Vagina (tissue), 2 donors: ENCODE data around the gene CNOT2. TPM values are rescaled to one million over a fixed set of nuclear protein-coding genes. Genes with fewer than 3 reads are reported as not detected.

Experiments
- DNase-seq, 2 donors: peaks; one replicate each; pipeline ENCODE4 v3.0.0-alpha.2; 2017; ENCODE audit errors: extremely low spot score in 2 of 2
- H3K27ac ChIP-seq: fragments of 200-600 bp; sonication (generic); one replicate; pipeline ENCODE4 v1.5.1; 2019
- H3K27me3 ChIP-seq: fragments of 200-600 bp; sonication (generic); one replicate; pipeline ENCODE4 v1.5.1; 2019
- H3K36me3 ChIP-seq, 2 donors: fragments of 200-600 bp; sonication (generic); one replicate each; pipeline ENCODE4 v1.5.1; 2017 to 2019
- H3K4me1 ChIP-seq: fragments of 200-600 bp; sonication (generic); one replicate; pipeline ENCODE4 v1.5.1; 2019
- H3K4me3 ChIP-seq, 2 donors: fragments of 200-600 bp; sonication (generic); 1 replicate in 1 of 2; 2 replicates in 1 of 2; pipeline ENCODE4 v1.5.1; 2016 to 2019
- H3K9me3 ChIP-seq: fragments of 200-600 bp; sonication (generic); one replicate; pipeline ENCODE4 v1.5.1; 2019
- CTCF ChIP-seq, 3 experiments: fragments of 450-650 bp in 2 of 3; fragments of 200-600 bp in 1 of 3; sonication (generic) in 1 of 3; IDR thresholded peaks; one replicate each; pipeline ENCODE4 v1.5.1; 2017 to 2019; ENCODE audit warnings: antibody characterized with exemption in 3 of 3, mild to moderate bottlenecking in 2 of 3, moderate library complexity in 2 of 3
- POLR2A ChIP-seq, 2 donors: fragments of 450-650 bp; IDR thresholded peaks; one replicate each; pipeline ENCODE4 v1.6.1; 2017; ENCODE audit warnings: antibody characterized with exemption in 2 of 2, mild to moderate bottlenecking in 2 of 2, moderate library complexity in 2 of 2
- POLR2AphosphoS5 ChIP-seq, 2 donors: sonication (generic); formaldehyde crosslinking; IDR thresholded peaks; one replicate each; pipeline ENCODE4 v1.9.0; 2017; ENCODE audit warnings: antibody characterized with exemption in 2 of 2, mild to moderate bottlenecking in 2 of 2, low read depth in 1 of 2; ENCODE audit not compliant: insufficient read depth in 1 of 2
- intact Hi-C: fragments of 100-400 bp; cut with DNase I; formaldehyde crosslinking; loops from one replicate; pipeline ENCODE4 v1.15.1; 2023
- total RNA-seq: library from RNA; depleted of rRNA; stranded (reverse); fragments of >200 nt; gene quantifications from one replicate; pipeline ENCODE4 v1.2.3, GENCODE V29; 2016

CNOT2 gene
- total RNA-seq, 1 donor from 2014 or later = 176 TPM

- intact Hi-C loops = no loop called here
- TF ChIP-seq CTCF (IDR thresholded peaks at IDR 0.05) (no peak), POLR2A (IDR thresholded peaks at IDR 0.05) (no peak), POLR2AphosphoS5 (IDR thresholded peaks at IDR 0.05; ENCODE audit: insufficient read depth in 1 of 2, low read depth in 1 of 2) (no peak)
- no peak for DNase-seq
- Histone ChIP-seq H3K27me3 (no peaks in the 10 kb centered on the region), H3K9me3 (peaks cover 18% of the 10 kb centered on the region), H3K4me3 (no peak overlapping the region), H3K36me3 (no peaks in the 10 kb centered on the region), H3K27ac (no peak overlapping the region), H3K4me1 (no peaks in the 10 kb centered on the region)
Measured at GRCh38 chr12:70213707-70214106, 29.5 kb upstream of the CNOT2 start.

GRCh38 chr12:70214972-70215617 lies 28.1 kb upstream of the CNOT2 start:
- H3K27me3 ChIP-seq = no peaks in the 10 kb centered on the region
- intact Hi-C loops = no loop called here
- no peak overlapping the region for H3K27ac ChIP-seq
- no peaks in the 10 kb centered on the region for H3K36me3 ChIP-seq
- H3K4me1 ChIP-seq = no peaks in the 10 kb centered on the region
- H3K4me3 ChIP-seq = no peak overlapping the region
- no peak for TF ChIP-seq POLR2AphosphoS5 (IDR thresholded peaks at IDR 0.05; ENCODE audit: insufficient read depth in 1 of 2, low read depth in 1 of 2)
- TF ChIP-seq POLR2A (IDR thresholded peaks at IDR 0.05) = no peak
- TF ChIP-seq CTCF (IDR thresholded peaks at IDR 0.05) = no peak
- DNase-seq = no peak
- peaks cover 14% of the 10 kb centered on the region for H3K9me3 ChIP-seq

GRCh38 chr12:70217416-70217815 lies 25.8 kb upstream of the CNOT2 start:
- peaks cover 9% of the 10 kb centered on the region for H3K9me3 ChIP-seq
- intact Hi-C loops = no loop called here
- no peaks in the 10 kb centered on the region for H3K4me1 ChIP-seq
- no peak for DNase-seq
- H3K36me3 ChIP-seq = no peaks in the 10 kb centered on the region
- no peak overlapping the region for H3K27ac ChIP-seq
- H3K4me3 ChIP-seq = no peak overlapping the region
- TF ChIP-seq POLR2A (IDR thresholded peaks at IDR 0.05) = no peak
- no peak for TF ChIP-seq CTCF (IDR thresholded peaks at IDR 0.05)
- no peak for TF ChIP-seq POLR2AphosphoS5 (IDR thresholded peaks at IDR 0.05; ENCODE audit: insufficient read depth in 1 of 2, low read depth in 1 of 2)
- H3K27me3 ChIP-seq = no peaks in the 10 kb centered on the region

GRCh38 chr12:70221626-70222025 lies 21.6 kb upstream of the CNOT2 start:
- TF ChIP-seq CTCF (IDR thresholded peaks at IDR 0.05) (no peak), POLR2A (IDR thresholded peaks at IDR 0.05) (no peak), POLR2AphosphoS5 (IDR thresholded peaks at IDR 0.05; ENCODE audit: insufficient read depth in 1 of 2, low read depth in 1 of 2) (no peak)
- H3K27me3 ChIP-seq = no peaks in the 10 kb centered on the region
- no peak for DNase-seq
- no peaks in the 10 kb centered on the region for H3K36me3 ChIP-seq
- no peak overlapping the region for H3K4me3 ChIP-seq
- intact Hi-C loops = no loop called here
- H3K27ac ChIP-seq = no peak overlapping the region
- H3K9me3 ChIP-seq = no peaks in the 10 kb centered on the region
- H3K4me1 ChIP-seq = no peaks in the 10 kb centered on the region

- no peaks in the 10 kb centered on the region for H3K36me3 ChIP-seq
- no peaks in the 10 kb centered on the region for H3K27me3 ChIP-seq
- DNase-seq = no peak
- no peak overlapping the region for H3K27ac ChIP-seq
- H3K9me3 ChIP-seq = no peaks in the 10 kb centered on the region
- no peaks in the 10 kb centered on the region for H3K4me1 ChIP-seq
- no peak for TF ChIP-seq POLR2A (IDR thresholded peaks at IDR 0.05)
- TF ChIP-seq CTCF (IDR thresholded peaks at IDR 0.05) = no peak
- TF ChIP-seq POLR2AphosphoS5 (IDR thresholded peaks at IDR 0.05; ENCODE audit: insufficient read depth in 1 of 2, low read depth in 1 of 2) = no peak
- intact Hi-C loops = no loop called here
- no peak overlapping the region for H3K4me3 ChIP-seq
Measured at GRCh38 chr12:70227911-70228310, 15.3 kb upstream of the CNOT2 start.
